MM.1S (cell line): Measurements from ENCODE around the gene TNFAIP8.

Source experiments
- DNase-seq: peaks from one replicate; pipeline ENCODE4 v3.0.0-alpha.2; 2015
- H2AFZ ChIP-seq: fragments of 300-600 bp; sonication (generic); 2 replicates; pipeline ENCODE4 v1.6.0; 2016; ENCODE audit warnings: antibody characterized with exemption, low read length
- H3F3A ChIP-seq: fragments of 300-600 bp; sonication (generic); 2 replicates; pipeline ENCODE4 v1.6.1; 2016; ENCODE audit warnings: mild to moderate bottlenecking, antibody characterized with exemption, low read length, moderate library complexity, mixed read lengths; ENCODE audit not compliant: insufficient read depth
- H3K27ac ChIP-seq: fragments of 300-600 bp; sonication (generic); 2 replicates; pipeline ENCODE4 v1.5.1; 2016; ENCODE audit warnings: mild to moderate bottlenecking, low read length
- H3K27me3 ChIP-seq: fragments of 300-600 bp; sonication (generic); replicated peaks from 2 replicates; pipeline ENCODE4 v1.6.0; 2016; ENCODE audit warnings: low read length; ENCODE audit not compliant: insufficient read depth
- H3K36me3 ChIP-seq: fragments of 300-600 bp; sonication (generic); replicated peaks from 2 replicates; pipeline ENCODE4 v1.6.1; 2016; ENCODE audit warnings: mild to moderate bottlenecking, low read length, mixed read lengths; ENCODE audit not compliant: insufficient read depth
- H3K4me1 ChIP-seq: fragments of 300-600 bp; sonication (generic); 2 replicates; pipeline ENCODE4 v1.6.1; 2016; ENCODE audit warnings: low read length, mixed read lengths
- H3K4me2 ChIP-seq: fragments of 300-600 bp; sonication (generic); 2 replicates; pipeline ENCODE4 v1.6.0; 2016; ENCODE audit warnings: low read depth, low read length
- H3K4me3 ChIP-seq: fragments of 300-600 bp; sonication (generic); 2 replicates; pipeline ENCODE4 v1.5.1; 2016; ENCODE audit warnings: low read length, mixed read lengths
- H3K79me2 ChIP-seq: fragments of 300-600 bp; sonication (generic); 2 replicates; pipeline ENCODE4 v1.6.1; 2016; ENCODE audit warnings: mixed run types, low read length, mixed read lengths
- H3K9ac ChIP-seq: fragments of 300-600 bp; sonication (generic); 2 replicates; pipeline ENCODE4 v1.6.1; 2016; ENCODE audit warnings: low read length, mixed read lengths
- H3K9me2 ChIP-seq: fragments of 300-600 bp; sonication (generic); replicated peaks from 2 replicates; pipeline ENCODE4 v1.6.1; 2016; ENCODE audit warnings: mild to moderate bottlenecking, low read length, mixed read lengths; ENCODE audit not compliant: insufficient read depth
- H3K9me3 ChIP-seq: fragments of 300-600 bp; sonication (generic); replicated peaks from 2 replicates; pipeline ENCODE4 v1.6.1; 2016; ENCODE audit warnings: mild to moderate bottlenecking, low read length, mixed read lengths; ENCODE audit not compliant: insufficient read depth
- H4K20me1 ChIP-seq: fragments of 300-600 bp; sonication (generic); 2 replicates; pipeline ENCODE4 v1.6.1; 2016; ENCODE audit warnings: mild to moderate bottlenecking, low read length, moderate library complexity, mixed read lengths; ENCODE audit not compliant: insufficient read depth
- EZH2 ChIP-seq: fragments of 300-600 bp; sonication (generic); optimal IDR thresholded peaks from 2 replicates; pipeline ENCODE3; 2017; ENCODE audit warnings: low read depth, mild to moderate bottlenecking, antibody characterized with exemption, low read length, mixed read lengths
- EZH2phosphoT487 ChIP-seq: fragments of 300-600 bp; sonication (generic); IDR thresholded peaks from 2 replicates; pipeline ENCODE4 v1.6.1; 2018; ENCODE audit warnings: antibody characterized with exemption, low read length
- TF ChIP-seq, protein P1 (sequence below): fragments of 300-600 bp; sonication (generic); IDR thresholded peaks from 2 replicates; pipeline ENCODE4 v1.5.1; 2016; ENCODE audit warnings: antibody characterized with exemption, low read length, mixed read lengths

TNFAIP8 gene

DNA sequence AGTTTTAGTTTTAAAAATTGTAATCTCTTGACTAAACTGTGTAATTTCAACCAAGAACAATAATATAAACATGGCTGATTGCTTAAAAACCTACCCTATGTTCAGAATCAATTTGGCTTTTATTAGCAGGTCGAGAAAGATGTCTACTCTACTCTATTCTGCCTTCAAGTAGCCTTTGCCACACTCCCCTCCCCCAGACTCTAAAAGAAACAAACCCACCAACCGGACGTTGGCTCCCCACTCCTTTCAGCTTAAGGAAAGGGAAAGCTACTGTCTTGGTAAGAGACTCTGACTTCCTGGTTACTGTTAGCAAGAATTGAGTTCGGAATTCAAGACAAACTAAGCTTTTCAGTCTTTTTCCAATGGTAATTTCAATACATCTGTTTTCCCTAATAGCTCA lies 46.7 kb downstream of the TNFAIP8 start:
- no peak overlapping the region for H2AFZ ChIP-seq
- H3K27ac ChIP-seq = no peak overlapping the region

DNA sequence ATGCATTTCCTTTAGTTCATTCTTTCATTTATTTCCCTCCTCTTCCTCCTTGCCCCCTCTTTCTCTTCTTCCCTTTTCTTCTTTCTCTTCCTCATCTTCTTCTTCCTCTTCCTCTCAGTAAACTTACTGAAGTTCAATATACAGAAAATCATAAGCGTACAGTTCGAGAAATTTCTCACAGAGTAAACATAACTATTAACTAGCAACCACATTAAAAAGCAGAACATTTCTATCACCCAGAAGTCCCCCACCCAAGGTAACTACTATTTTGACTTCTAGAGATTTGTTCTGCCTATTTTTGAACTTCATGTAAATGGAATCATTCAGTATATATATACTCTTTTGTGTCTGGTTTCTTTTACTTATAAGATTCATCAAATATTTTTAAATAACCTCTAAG lies 48.2 kb downstream of the TNFAIP8 start:
- H3K27me3 ChIP-seq = no peaks in the 10 kb centered on the region
- H3F3A ChIP-seq = no peaks in the 10 kb centered on the region
- H3K79me2 ChIP-seq = no peaks in the 10 kb centered on the region
- H3K4me3 ChIP-seq = no peak overlapping the region
- no peak overlapping the region for H3K27ac ChIP-seq
- TF ChIP-seq, protein P1, sequence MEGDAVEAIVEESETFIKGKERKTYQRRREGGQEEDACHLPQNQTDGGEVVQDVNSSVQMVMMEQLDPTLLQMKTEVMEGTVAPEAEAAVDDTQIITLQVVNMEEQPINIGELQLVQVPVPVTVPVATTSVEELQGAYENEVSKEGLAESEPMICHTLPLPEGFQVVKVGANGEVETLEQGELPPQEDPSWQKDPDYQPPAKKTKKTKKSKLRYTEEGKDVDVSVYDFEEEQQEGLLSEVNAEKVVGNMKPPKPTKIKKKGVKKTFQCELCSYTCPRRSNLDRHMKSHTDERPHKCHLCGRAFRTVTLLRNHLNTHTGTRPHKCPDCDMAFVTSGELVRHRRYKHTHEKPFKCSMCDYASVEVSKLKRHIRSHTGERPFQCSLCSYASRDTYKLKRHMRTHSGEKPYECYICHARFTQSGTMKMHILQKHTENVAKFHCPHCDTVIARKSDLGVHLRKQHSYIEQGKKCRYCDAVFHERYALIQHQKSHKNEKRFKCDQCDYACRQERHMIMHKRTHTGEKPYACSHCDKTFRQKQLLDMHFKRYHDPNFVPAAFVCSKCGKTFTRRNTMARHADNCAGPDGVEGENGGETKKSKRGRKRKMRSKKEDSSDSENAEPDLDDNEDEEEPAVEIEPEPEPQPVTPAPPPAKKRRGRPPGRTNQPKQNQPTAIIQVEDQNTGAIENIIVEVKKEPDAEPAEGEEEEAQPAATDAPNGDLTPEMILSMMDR = no peak
- TF ChIP-seq EZH2phosphoT487 (no peak), EZH2 (no peak)
- no peak for DNase-seq
- no peaks in the 10 kb centered on the region for H3K9me2 ChIP-seq
- H2AFZ ChIP-seq = no peak overlapping the region
- no peak overlapping the region for H3K4me2 ChIP-seq
- H3K9ac ChIP-seq = no peak overlapping the region
- no peaks in the 10 kb centered on the region for H3K9me3 ChIP-seq
- H3K4me1 ChIP-seq = no peaks in the 10 kb centered on the region
- H3K36me3 ChIP-seq = no peaks in the 10 kb centered on the region
- no peaks in the 10 kb centered on the region for H4K20me1 ChIP-seq

More for the DNA sequence above, 46.7 kb downstream of the TNFAIP8 start:
- Histone ChIP-seq H4K20me1 (no peaks in the 10 kb centered on the region), H3K79me2 (no peaks in the 10 kb centered on the region), H3K4me1 (no peaks in the 10 kb centered on the region), H3K36me3 (no peaks in the 10 kb centered on the region), H3K27me3 (no peaks in the 10 kb centered on the region), H3K4me2 (no peak overlapping the region), H3F3A (no peaks in the 10 kb centered on the region), H3K9ac (no peak overlapping the region), H3K9me2 (no peaks in the 10 kb centered on the region), H3K4me3 (no peak overlapping the region), H3K9me3 (no peaks in the 10 kb centered on the region)
- TF ChIP-seq, protein P1 = no peak
- TF ChIP-seq EZH2phosphoT487 (no peak), EZH2 (no peak)
- DNase-seq = no peak

DNA sequence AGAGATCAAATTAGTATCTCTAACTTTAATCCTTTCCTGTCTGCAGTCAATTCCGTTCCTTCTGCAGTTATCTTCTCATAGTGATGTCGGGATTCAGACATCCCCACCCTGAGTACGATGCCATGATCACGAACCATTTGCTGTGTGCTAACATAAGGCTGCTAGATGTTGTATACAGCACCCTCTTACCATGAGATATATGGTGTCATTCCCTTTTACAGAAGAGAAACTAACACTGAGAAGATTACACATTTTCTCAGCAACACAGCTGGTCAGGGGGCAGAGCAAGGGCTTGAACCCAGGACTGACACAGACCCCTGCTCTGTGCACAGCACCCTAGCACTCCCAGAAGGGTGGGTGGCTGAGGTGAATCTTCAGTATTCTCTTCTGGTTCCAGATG lies 49.6 kb downstream of the TNFAIP8 start:
- H2AFZ ChIP-seq = no peak overlapping the region
- no peaks in the 10 kb centered on the region for H3F3A ChIP-seq
- no peak for DNase-seq
- TF ChIP-seq EZH2 = no peak
- TF ChIP-seq, protein P1 = no peak
- no peak overlapping the region for H3K4me2 ChIP-seq
- H3K9ac ChIP-seq = no peak overlapping the region
- H3K79me2 ChIP-seq = no peaks in the 10 kb centered on the region
- no peaks in the 10 kb centered on the region for H3K36me3 ChIP-seq
- H3K4me3 ChIP-seq = no peak overlapping the region
- no peaks in the 10 kb centered on the region for H3K27me3 ChIP-seq
- no peaks in the 10 kb centered on the region for H3K4me1 ChIP-seq
- H3K9me3 ChIP-seq = no peaks in the 10 kb centered on the region
- H4K20me1 ChIP-seq = no peaks in the 10 kb centered on the region
- no peaks in the 10 kb centered on the region for H3K9me2 ChIP-seq
- H3K27ac ChIP-seq = no peak overlapping the region
